ENCODE measurements around the gene COPS6.
"Not testable (repeated sequence)": the region's sequence is repeated elsewhere in the genome, so short reads cannot be mapped to it uniquely, and the experiment has no call there.

COPS6 gene

DNA sequence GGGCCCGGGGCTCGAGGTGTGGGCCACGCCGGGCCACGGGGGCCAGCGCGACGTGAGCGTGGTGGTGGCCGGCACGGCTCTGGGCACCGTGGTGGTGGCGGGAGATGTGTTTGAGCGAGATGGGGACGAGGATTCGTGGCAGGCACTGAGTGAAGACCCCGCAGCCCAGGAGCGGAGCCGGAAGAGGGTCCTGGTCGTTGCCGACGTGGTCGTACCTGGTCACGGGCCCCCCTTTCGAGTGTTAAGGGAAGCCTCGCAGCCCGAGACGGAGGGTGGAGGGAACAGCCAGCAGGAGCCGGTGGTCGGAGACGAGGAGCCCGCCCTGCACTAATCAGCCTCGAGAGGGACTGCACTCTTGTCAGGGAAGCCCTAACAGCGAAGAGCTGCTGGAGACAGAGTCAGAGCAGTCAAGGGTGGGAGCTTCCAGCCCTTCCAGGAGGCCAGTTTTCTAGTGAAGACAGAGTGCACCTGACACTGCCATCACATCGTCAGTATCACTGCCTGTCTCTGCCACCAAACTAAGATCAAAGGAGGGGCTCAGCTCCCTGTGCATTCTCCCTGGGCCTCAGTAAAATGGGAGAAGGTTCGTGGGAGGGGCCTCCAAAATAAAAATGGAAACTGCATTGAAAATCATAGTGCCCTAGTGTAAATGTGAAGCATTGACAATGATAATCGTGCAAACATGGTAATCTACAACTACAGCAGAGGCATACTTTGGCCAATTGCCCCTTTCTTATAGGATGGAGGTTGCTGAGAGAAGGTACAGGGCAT, 39.3 kb downstream of the COPS6 start:
- DNase-seq (ENCODE audit: low spot score): no peak

DNA sequence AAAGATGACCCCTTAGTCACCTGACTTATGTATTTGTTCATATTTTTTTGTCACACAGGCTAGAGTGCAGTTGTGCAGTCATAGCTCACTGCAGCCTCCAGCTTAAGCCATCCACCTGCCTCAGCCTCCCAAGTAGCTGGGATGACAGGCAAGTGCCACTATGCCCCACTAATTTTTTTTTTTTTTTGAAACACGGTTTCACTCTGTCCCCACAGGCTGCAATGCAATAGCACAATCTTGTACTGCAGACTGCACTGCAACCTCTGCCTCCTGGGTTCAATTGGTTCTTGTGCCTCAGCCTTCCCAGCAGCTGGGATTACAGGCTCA, 39.8 kb downstream of the COPS6 start:
- no peak for DNase-seq (ENCODE audit: low spot score)

- DNase-seq (ENCODE audit: low spot score): not testable (repeated sequence)
These were observed 41.4 kb downstream of the COPS6 start for GRCh38 chr7:100130220-100130607.

- DNase-seq (ENCODE audit: low spot score): peak; percentile 82
These were observed 42.1 kb downstream of the COPS6 start for GRCh38 chr7:100130608-100131453.

DNA sequence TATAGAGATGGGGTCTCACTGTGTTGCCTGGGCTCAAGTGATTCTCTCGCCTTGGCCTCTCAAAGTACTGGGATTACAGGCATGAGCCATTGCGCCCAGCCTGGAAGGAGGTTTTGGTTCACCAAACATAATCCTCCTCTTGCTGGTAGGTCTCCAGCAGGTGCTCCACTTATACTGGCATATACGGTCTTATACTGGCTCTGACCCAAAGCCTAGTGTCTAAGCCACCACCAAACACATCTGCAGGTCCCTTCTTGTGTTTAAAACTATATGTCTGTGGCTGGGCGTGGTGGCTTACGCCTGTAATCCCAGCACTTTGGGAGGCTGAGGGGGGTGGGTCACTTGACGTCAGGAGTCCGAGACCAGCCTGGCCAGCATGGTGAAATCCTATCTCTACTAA, 43.4 kb downstream of the COPS6 start:
- no peak for DNase-seq (ENCODE audit: low spot score)

- peak; percentile 78 for DNase-seq (ENCODE audit: low spot score)
These were observed 44.0 kb downstream of the COPS6 start for GRCh38 chr7:100132697-100133151.

- DNase-seq (ENCODE audit: low spot score): no peak
These were observed 49.3 kb downstream of the COPS6 start for GRCh38 chr7:100137851-100138760.

DNA sequence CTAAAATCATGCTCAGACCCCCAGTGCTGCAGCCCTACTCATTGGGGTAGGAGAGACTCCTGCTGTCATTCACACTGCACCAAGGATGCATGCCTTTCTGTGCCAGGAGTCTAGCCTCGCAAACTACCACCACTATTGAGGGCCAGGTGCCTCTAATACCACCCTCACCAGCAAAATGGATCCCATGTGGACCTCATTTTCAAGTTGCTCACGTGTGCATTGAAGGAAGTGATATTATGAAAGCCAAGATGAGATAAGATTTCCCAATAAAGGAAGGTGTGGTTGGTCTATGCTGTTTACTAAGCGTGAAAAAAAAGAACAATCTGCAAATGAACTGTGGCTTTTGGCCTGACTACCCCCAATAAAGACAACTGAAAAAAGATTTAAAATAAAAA, 52.8 kb downstream of the COPS6 start:
- DNase-seq (ENCODE audit: low spot score): no peak

Measured in GM03348 (cell line).